ENCODE results near the gene RALGPS1.

RALGPS1 gene

GRCh38 chr9:127081250-127082185, 166.9 kb downstream of the RALGPS1 start:
- no peak for DNase-seq (ENCODE audit: low spot score)

DNA sequence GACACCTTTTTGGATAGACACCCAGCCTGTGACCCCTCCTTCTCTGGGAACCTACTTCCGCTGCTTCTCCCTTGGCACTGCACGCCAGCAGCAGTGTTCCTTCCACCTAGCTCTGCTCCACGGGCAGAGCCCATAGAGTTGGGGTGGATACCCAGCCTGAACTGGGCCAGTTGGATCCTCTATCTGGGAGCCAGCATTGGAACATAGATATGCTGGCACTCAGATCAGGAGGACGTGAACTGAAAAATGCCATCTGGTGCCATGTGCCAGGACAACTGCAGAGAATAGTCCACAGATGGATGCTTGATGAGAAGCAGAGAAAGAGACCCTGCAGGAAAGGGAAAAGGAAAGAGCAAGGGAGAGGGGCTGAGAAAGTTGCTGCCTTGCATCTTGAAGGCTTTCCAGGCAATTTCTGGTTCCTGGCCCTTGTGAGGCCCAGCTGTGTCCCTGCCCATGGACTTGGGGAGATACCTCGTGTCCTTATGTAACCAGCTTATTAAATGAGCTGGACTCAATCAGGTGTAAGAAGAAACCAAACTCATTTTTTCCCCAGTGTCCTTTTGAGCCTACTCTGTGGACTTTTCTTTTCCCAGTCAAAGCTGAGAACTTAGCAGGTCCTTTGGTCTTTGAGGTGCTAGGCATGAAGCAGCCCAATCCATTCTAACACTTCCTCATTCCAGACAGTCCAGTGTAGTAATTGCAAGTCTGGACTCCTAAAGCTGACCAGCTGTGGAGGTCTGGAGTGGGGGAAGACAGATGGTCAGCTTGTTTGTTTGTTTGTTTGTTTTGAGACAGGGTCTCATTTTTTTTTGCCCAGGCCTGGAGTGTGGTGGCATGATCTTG, 168.8 kb downstream of the RALGPS1 start:
- no peak for DNase-seq (ENCODE audit: low spot score)

- no peak for DNase-seq (ENCODE audit: low spot score)
Measured at GRCh38 chr9:127084076-127085039, 169.8 kb downstream of the RALGPS1 start.

DNA sequence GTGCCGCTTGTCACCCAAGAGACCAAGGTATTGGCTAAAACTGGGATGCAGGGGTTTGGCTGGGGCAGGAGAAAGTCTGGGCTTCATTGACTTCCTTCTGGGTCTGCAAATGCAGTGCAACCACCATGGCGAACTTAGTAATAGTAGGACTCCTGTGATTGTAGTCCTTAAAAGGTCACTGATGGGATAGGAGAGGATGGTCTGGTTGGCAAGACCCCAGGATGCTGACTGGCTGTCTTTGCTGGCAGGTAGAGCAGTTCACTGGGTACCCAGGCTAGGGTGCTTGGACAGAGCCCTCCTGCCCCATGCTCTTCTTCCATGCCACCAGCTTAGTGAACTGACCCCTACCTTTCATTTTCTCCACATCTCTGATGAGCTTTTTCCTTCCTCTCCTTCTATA, 170.6 kb downstream of the RALGPS1 start:
- no peak for DNase-seq (ENCODE audit: low spot score)

DNA sequence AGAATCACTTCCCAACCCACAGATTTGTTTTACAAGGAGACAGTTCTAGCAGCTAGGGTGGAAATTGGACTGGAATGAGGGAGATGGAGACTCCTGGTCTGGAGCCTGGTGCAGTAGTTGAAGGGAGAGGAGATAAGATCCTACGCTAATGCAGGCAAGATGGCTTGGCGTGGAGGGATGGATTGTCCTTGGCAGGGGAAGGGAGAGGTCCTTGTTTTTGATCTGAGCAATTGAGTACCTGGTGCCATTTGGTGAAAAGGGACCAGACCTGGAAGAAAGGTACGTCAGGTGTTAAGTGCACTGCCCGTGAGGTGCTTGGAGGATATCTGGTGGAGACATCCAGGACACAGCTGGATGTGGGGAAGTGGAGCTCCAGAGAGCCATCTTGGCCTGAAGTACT, 172.2 kb downstream of the RALGPS1 start:
- no peak for DNase-seq (ENCODE audit: low spot score)

GRCh38 chr9:127087411-127087810, 172.8 kb downstream of the RALGPS1 start:
- DNase-seq (ENCODE audit: low spot score): no peak

DNA sequence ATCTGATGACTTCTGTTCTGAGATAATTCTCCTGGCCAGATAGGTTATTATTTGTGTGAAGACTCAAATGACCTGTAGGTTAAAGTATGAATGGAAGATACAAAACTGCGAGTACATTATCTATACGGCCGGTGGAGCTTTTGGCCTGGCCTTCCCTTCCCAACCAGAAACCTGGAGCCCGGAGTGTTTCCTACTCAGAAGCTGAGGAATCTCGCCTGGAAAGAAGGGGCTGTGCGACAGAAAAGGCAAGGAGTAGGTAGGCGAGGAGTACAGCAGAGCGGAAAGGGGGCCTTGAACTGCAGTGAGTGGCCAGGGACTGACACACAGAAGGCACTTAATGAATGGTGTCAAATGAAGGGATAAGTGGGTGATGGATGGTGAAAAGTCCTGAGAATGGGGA, 173.3 kb downstream of the RALGPS1 start:
- DNase-seq (ENCODE audit: low spot score): no peak

DNA sequence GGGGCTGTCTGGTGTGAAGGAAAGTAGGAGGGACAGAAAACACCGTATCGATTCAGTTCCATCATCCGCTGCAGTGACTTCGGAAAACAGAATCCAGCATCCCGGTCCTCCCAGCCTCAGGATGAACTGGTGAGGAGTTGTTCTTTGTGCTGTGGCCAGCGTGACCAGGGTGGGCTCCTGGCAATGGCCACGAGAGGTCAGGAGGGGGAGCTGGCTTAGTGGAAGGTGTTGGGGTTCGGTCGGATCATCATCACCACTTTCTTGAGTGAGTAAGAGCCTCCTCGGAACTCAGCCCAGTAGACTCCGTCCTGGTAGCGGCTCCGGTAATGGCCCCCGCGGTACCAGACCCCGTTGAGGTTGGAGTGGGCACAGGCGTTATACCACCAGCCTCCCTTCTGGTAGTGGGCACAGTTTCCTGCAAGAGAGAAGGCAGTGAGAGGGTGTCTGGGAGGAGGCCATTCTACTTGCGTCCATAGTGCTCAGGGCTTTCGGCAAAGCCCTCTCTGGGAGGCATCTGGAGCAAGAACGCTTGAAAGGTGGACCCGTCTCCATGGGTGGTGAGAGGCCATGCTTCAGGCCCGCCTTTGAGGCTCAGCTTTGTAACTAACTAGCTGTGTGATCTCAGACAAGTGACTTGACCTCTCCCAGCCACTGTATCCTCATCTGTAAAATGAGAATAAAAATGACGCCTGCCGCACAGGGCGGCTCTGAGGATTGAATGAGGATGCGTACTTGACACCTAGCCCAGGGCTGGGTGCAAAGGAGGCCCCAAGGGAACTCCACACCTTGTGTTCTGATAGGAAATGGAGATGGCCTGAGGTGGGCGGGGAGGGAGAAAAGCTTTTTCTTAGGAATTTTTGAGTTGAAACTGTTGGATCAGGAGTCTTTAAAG, 174.4 kb downstream of the RALGPS1 start:
- DNase-seq (ENCODE audit: low spot score): no peak

- DNase-seq (ENCODE audit: low spot score): no peak
Measured at GRCh38 chr9:127089631-127090081, 175.1 kb downstream of the RALGPS1 start.

DNA sequence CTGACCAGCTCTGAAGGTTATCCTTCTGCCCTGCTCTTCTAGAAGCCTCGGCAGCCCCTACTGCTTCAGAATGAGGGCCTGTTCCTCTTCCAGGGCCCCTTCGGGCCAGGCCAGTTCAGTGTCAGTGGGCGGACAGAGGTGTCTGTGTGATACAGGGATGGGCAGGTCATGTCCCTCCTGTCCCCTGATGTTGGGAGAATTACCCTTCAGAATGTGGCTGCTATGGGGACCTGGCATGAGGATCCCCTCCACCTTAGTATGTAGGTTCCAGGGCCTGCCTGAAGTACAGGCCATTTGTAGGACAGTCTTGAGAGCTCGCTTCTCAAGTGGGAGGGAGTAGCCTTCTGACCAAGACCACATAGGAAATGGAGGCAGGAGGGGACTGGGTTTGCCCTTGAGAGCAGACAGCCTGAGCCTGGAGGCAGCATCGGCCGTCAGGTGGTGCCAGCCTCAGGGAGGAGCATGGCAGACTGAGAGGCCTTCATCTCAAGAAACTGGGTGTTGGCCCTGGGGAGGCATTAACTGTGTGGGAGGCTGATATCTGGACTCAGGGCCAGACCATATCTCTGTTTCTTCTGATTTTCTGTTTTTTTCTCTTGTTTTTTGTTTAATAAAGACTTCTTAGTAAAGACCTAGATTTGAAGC, 175.9 kb downstream of the RALGPS1 start:
- DNase-seq (ENCODE audit: low spot score): no peak

DNA sequence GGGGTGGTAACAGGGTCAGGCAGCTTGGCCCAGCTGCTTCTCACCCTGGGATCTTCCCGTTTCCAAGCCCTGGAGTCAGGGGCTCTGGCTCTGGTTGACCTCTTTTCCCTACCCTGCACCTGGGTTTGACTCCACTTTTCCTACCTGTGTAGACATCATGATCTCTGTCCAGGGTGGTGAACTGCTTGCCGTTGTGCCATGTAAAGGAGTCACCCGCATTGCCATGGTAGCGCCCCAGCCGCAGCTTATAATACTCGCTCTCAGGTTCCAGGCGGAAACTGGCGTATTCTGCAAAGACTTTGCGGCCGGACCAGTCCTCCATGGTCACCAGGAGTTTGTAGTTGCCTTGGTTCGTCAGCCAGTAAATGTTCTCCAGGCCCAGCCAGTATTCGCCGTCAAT, 176.9 kb downstream of the RALGPS1 start:
- DNase-seq (ENCODE audit: low spot score): no peak

DNA sequence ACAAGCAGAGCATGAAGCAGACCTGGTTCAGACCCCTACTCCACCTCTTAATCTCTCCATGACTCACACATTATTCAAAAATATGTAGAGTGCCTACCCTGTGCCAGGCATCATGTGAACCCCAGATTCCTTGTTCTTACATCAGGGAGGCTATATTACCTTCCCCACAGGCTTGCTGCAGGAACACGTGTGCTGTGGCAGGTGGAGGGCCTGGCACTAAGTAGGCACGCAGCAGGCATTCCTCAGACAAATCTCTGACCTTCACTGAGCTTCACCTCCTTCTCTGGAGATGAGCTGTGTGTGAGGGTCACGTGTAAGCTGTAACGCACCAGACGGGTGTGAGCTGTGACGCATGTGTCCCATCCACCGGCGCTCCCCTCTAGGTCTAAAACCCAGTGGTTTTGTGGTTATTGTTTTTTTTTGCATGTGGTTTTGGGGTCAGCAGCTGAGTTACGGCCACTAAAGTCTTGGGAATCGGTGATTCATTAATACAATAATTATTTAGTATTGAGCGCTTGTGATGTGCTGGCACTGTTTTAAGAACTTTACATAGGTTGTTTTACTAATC, 177.5 kb downstream of the RALGPS1 start:
- DNase-seq (ENCODE audit: low spot score): no peak

GRCh38 chr9:127093319-127094020, 178.9 kb downstream of the RALGPS1 start:
- no peak for DNase-seq (ENCODE audit: low spot score)

DNA sequence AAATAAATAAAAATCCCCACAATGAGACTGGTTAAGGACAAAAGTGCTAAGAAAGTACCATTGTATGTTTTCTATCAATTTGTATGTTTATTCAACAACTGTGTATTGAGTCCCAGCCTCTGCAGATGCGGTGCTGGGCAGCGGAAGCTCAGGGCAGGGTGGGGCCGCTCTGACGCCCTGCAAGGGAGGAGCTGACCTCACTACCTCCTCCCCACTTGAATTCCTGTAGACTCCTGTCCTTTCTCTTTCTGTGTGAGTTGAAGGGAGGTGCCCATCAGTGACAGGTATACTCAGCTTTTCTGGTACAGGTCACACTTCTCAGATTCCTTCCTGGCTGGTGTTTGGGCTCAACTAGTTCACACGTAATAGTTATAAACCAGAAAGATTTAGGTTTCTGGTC, 180.8 kb downstream of the RALGPS1 start:
- DNase-seq (ENCODE audit: low spot score): no peak

DNA sequence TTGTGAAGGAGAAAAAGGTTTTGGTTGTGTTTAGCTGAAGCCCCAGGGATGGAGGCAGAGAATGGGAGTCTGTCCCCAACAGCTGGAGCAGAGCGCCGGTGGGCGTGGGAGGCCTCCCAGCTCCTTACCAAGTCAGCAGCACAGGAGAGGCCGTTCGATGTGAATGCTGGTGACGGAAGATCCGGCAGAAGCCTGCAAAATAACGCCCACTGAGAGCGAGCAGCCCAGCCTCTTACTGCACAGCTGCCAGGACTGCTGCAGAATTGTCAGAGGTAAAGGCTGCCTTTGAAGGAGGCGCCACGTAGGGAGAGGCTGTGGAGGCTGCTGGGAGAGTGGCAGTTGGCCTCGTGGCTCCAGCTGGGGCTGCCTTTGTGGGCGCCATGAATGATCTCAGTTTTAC, 181.6 kb downstream of the RALGPS1 start:
- DNase-seq (ENCODE audit: low spot score): no peak

GRCh38 chr9:127097683-127098082, 183.1 kb downstream of the RALGPS1 start:
- DNase-seq (ENCODE audit: low spot score): no peak

DNA sequence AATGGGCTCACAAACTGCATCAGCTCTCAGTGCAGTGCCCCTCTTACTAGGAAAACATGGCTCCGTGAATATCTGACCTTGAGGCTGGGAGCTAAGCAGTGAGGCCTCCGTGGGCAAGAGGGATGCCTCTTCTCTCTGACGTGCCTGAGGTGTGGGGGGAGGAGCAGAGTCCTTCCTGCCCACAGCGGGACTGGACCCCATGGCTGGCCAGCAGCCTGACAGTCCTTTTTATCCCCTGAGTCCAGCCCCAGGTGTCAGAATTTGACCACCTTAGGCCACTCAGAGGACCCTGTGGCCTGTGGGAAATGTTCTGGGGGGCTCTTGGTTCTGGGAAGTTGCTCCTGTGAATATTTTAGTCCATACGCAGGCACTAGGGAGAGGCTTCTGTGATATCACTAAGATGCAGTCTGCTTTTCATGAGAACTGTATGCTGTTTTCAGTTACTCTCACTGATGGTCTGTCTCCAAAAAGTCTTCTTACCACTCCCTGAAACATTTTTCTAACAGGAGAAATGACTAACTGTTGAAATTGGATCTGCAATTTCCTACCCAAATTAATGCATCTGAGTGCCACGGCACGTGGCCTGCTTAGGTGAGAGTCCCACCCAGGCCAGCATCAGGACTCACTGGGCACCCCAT, 184.5 kb downstream of the RALGPS1 start:
- DNase-seq (ENCODE audit: low spot score): no peak

- no peak for DNase-seq (ENCODE audit: low spot score)
Measured at GRCh38 chr9:127099664-127100063, 185.1 kb downstream of the RALGPS1 start.

GRCh38 chr9:127102176-127102575, 187.6 kb downstream of the RALGPS1 start:
- DNase-seq (ENCODE audit: low spot score): no peak
